ENCODE measurements around the gene SYT1. TPM values are rescaled to one million over a fixed set of nuclear protein-coding genes. Genes with fewer than 3 reads are reported as not detected.

SYT1 gene
- total RNA-seq, 2 donors from 2014 or later, result 6.1 to 11.5 TPM

DNA sequence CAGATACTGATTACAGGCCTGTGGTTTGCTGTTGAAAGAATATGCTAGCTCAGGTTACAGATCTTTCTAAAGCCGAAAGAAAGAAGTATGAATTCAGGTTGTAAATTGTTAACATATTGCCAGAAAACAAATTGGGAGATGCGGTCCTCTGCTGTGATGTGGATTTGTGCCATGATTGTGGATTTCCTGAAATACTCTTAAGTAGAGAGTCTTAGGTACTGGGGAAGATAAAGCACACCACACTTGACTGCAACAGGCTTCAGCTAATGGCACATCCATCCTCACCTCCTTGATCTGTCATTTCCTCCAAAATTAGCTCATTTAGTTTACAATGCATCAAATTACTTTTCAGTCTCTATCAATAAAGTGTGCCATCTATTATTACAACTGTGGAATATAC is 279.2 kb downstream of the SYT1 start:
- 49% methylated on average over 2 of the region's 2 CpGs for WGBS
- H3K4me1 ChIP-seq (replicated peaks), result no peaks in the 10 kb centered on the region

DNA sequence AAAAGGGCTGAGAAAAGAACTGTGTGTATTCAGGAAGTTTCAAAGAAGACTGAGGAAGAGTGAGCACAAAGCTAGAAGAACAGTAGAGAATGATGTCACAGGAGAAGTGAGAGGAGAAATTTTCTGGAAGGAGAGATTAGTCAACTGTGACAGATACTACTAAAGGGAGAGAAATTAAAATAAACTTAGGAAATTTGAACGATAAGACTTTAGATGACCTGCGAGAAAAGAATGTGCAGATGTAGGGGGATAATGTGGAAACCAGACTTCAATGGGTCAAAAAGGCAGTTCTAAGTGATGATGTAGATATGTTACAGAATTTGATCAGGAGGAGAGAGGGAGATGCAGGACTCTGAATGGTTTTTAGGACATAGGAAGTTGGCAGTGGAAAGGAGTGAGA is 287.4 kb downstream of the SYT1 start:
- no peaks in the 10 kb centered on the region for H3K27me3 ChIP-seq (replicated peaks; ENCODE audit: insufficient read depth)
- TF ChIP-seq, protein P1, sequence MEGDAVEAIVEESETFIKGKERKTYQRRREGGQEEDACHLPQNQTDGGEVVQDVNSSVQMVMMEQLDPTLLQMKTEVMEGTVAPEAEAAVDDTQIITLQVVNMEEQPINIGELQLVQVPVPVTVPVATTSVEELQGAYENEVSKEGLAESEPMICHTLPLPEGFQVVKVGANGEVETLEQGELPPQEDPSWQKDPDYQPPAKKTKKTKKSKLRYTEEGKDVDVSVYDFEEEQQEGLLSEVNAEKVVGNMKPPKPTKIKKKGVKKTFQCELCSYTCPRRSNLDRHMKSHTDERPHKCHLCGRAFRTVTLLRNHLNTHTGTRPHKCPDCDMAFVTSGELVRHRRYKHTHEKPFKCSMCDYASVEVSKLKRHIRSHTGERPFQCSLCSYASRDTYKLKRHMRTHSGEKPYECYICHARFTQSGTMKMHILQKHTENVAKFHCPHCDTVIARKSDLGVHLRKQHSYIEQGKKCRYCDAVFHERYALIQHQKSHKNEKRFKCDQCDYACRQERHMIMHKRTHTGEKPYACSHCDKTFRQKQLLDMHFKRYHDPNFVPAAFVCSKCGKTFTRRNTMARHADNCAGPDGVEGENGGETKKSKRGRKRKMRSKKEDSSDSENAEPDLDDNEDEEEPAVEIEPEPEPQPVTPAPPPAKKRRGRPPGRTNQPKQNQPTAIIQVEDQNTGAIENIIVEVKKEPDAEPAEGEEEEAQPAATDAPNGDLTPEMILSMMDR (IDR thresholded peaks at IDR 0.05), result no peak
- no peak for TF ChIP-seq POLR2A (IDR thresholded peaks at IDR 0.05)
- H3K4me3 ChIP-seq, result no peak overlapping the region
- no peaks in the 10 kb centered on the region for H3K4me1 ChIP-seq (replicated peaks)
- H3K9me3 ChIP-seq, result no peaks in the 10 kb centered on the region
- intact Hi-C loops (cut with DNase I), result no loop called here
- DNase-seq (ENCODE audit: low spot score), result no peak
- 95% methylated on average over 2 of the region's 2 CpGs for WGBS
- no peak overlapping the region for H3K27ac ChIP-seq
- no peaks in the 10 kb centered on the region for H3K36me3 ChIP-seq

More for the DNA sequence above, 279.2 kb downstream of the SYT1 start:
- Histone ChIP-seq H3K9me3 (no peaks in the 10 kb centered on the region), H3K36me3 (no peaks in the 10 kb centered on the region), H3K4me3 (no peak overlapping the region), H3K27me3 (replicated peaks; ENCODE audit: insufficient read depth) (no peaks in the 10 kb centered on the region), H3K27ac (no peak overlapping the region)
- no peak for DNase-seq (ENCODE audit: low spot score)
- TF ChIP-seq, protein P1 (IDR thresholded peaks at IDR 0.05), result no peak
- TF ChIP-seq POLR2AphosphoS5 (IDR thresholded peaks at IDR 0.05) (no peak), POLR2A (IDR thresholded peaks at IDR 0.05) (no peak)
- intact Hi-C loops (cut with DNase I), result no loop called here

DNA sequence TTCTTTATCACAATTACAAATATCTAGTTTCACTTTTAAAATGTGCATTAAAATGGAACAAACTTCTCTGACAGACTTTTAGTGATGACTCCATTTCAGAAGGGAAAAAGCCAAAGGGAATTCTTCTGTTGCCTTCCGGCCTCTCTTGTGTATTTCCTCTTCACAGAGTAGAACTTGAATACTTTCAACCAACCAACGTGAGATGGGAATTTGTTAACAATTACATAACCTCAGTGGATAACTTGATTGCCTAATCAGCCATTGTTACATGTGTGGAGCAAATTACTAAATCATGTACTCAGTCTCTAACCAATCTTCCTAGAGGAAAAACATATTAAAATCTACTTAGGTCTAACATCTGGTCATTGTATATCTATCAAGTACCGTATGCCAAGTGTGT is 291.1 kb downstream of the SYT1 start:
- Histone ChIP-seq H3K4me3 (no peak overlapping the region), H3K9me3 (no peaks in the 10 kb centered on the region), H3K27ac (no peak overlapping the region), H3K27me3 (replicated peaks; ENCODE audit: insufficient read depth) (no peaks in the 10 kb centered on the region), H3K36me3 (no peaks in the 10 kb centered on the region), H3K4me1 (replicated peaks) (no peaks in the 10 kb centered on the region)
- TF ChIP-seq POLR2AphosphoS5 (IDR thresholded peaks at IDR 0.05) (no peak), POLR2A (IDR thresholded peaks at IDR 0.05) (no peak)
- TF ChIP-seq, protein P1 (IDR thresholded peaks at IDR 0.05), result no peak
- intact Hi-C loops (cut with DNase I), result no loop called here
- no peak for DNase-seq (ENCODE audit: low spot score)
- WGBS, result 69% methylated on average over 3 of the region's 3 CpGs

DNA sequence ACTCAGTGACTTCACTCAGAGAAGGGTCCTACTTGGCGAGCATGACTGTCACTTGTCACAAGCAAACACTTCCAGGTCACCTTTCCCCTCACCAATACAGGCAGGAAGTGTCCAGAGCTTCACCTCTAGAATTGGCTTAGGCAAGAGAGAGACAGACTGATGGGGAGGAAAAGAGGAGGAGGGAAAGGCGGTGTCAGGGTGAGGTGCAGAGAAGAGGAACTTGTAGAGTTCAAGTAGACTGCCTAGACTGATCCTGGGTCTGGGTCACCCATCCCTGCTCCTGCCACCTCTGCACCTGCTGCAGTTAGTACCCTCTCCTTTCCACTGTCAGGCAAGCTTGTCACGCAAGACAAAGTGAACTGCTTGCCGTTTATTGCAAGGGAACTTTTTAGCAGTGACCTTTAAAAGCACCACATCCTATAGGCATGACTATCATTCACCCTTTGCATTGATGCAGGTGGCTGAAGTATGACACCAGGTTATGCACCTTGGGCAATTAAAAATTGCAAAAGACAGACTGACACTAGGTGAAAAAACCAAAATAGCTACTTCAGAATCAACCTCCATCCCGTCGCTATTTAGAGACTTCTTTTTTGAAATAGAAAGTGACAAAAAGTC is 292.4 kb downstream of the SYT1 start:
- Histone ChIP-seq H3K27ac (no peak overlapping the region), H3K4me3 (no peak overlapping the region), H3K27me3 (replicated peaks; ENCODE audit: insufficient read depth) (no peaks in the 10 kb centered on the region), H3K36me3 (no peaks in the 10 kb centered on the region), H3K9me3 (no peaks in the 10 kb centered on the region), H3K4me1 (replicated peaks) (no peaks in the 10 kb centered on the region)
- no peak for TF ChIP-seq POLR2AphosphoS5 (IDR thresholded peaks at IDR 0.05)
- TF ChIP-seq POLR2A (IDR thresholded peaks at IDR 0.05), result no peak
- TF ChIP-seq, protein P1 (IDR thresholded peaks at IDR 0.05), result no peak
- no peak for DNase-seq (ENCODE audit: low spot score)
- intact Hi-C loops (cut with DNase I), result no loop called here
- WGBS, result 87% methylated on average over 6 of the region's 6 CpGs

DNA sequence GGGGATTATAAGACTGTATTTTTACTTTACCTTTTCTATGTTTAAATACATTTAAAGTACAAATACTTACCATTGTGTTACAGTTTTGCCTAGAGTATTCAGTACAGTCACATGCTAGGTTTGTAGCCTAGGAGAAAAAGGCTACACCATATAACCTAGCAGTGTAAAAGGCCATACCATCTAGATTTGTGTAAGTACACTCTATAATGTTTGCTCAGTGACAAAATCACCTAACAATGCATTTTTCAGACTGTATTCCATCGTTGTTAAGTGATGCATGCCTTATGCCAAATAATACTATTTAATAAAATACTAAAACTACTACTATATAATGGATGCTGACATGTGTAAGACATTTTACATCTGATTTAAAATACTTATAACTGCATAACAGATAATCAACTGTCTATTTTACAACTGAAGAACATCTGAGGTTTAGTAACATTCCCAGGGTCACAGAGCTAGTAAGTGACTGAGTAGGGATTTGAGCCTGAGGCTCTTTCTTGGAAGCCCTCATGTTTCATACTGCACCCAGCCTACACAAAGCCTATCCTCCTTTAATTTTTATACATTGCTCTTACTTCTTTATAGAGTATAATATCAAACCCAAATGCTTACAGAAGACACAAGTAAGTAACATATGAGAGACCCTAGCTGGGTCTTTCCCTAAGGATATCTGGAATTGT is 296.8 kb downstream of the SYT1 start:
- intact Hi-C loops (cut with DNase I), result no loop called here
- Histone ChIP-seq H3K9me3 (no peaks in the 10 kb centered on the region), H3K27me3 (replicated peaks; ENCODE audit: insufficient read depth) (no peaks in the 10 kb centered on the region), H3K4me3 (no peak overlapping the region), H3K27ac (no peak overlapping the region), H3K4me1 (replicated peaks) (no peaks in the 10 kb centered on the region), H3K36me3 (no peaks in the 10 kb centered on the region)
- TF ChIP-seq POLR2AphosphoS5 (IDR thresholded peaks at IDR 0.05), result no peak
- TF ChIP-seq POLR2A (IDR thresholded peaks at IDR 0.05), result no peak
- TF ChIP-seq, protein P1 (IDR thresholded peaks at IDR 0.05), result no peak
- WGBS, result 27% methylated on average over 1 of the region's 1 CpG
- DNase-seq (ENCODE audit: low spot score), result no peak

Measured in prostate gland (tissue), 2 donors.